ENCODE measurements around the gene CBLB.
A peak's percentile ranks its signal among the peaks of the same experiment; 100 is the strongest.

The CBLB gene

GRCh38 chr3:105860641-105861040, 8.2 kb downstream of the CBLB start:
- H3K4me3 ChIP-seq (replicated peaks in 1 of 2; ENCODE audit: low read depth in 2 of 2, low read length in 2 of 2), result no peak overlapping the region
- peak in 1 of 2 donors; percentile 43 for DNase-seq (ENCODE audit: low read depth in 2 of 2)
- no peak for TF ChIP-seq CTCF (IDR thresholded peaks at IDR 0.05; ENCODE audit: low read depth, low read length)

- no peak for DNase-seq (ENCODE audit: low read depth in 2 of 2)
- TF ChIP-seq CTCF (IDR thresholded peaks at IDR 0.05; ENCODE audit: low read depth, low read length), result no peak
- no peak overlapping the region for H3K4me3 ChIP-seq (replicated peaks in 1 of 2; ENCODE audit: low read depth in 2 of 2, low read length in 2 of 2)
These were observed 10.8 kb downstream of the CBLB start for GRCh38 chr3:105858017-105858416.

- no peak for TF ChIP-seq CTCF (IDR thresholded peaks at IDR 0.05; ENCODE audit: low read depth, low read length)
- DNase-seq (ENCODE audit: low read depth in 2 of 2), result no peak
- no peak overlapping the region for H3K4me3 ChIP-seq (replicated peaks in 1 of 2; ENCODE audit: low read depth in 2 of 2, low read length in 2 of 2)
These were observed 11.2 kb downstream of the CBLB start for GRCh38 chr3:105857601-105858000.

- TF ChIP-seq CTCF (IDR thresholded peaks at IDR 0.05; ENCODE audit: low read depth, low read length), result no peak
- no peak for DNase-seq (ENCODE audit: low read depth in 2 of 2)
- H3K4me3 ChIP-seq (replicated peaks in 1 of 2; ENCODE audit: low read depth in 2 of 2, low read length in 2 of 2), result no peak overlapping the region
These were observed 12.2 kb downstream of the CBLB start for GRCh38 chr3:105856605-105857004.

GRCh38 chr3:105853801-105854432, 14.9 kb downstream of the CBLB start:
- no peak for TF ChIP-seq CTCF (IDR thresholded peaks at IDR 0.05; ENCODE audit: low read depth, low read length)
- DNase-seq (ENCODE audit: low read depth in 2 of 2), result no peak
- no peak overlapping the region for H3K4me3 ChIP-seq (replicated peaks in 1 of 2; ENCODE audit: low read depth in 2 of 2, low read length in 2 of 2)

GRCh38 chr3:105851582-105851981, 17.2 kb downstream of the CBLB start:
- TF ChIP-seq CTCF (IDR thresholded peaks at IDR 0.05; ENCODE audit: low read depth, low read length), result no peak

GRCh38 chr3:105851176-105851575, 17.6 kb downstream of the CBLB start:
- TF ChIP-seq CTCF (IDR thresholded peaks at IDR 0.05; ENCODE audit: low read depth, low read length), result no peak
- H3K4me3 ChIP-seq (replicated peaks in 1 of 2; ENCODE audit: low read depth in 2 of 2, low read length in 2 of 2), result no peak overlapping the region
- DNase-seq (ENCODE audit: low read depth in 2 of 2), result no peak

More at GRCh38 chr3:105851582-105851981, 17.2 kb downstream of the CBLB start:
- H3K4me3 ChIP-seq (replicated peaks in 1 of 2; ENCODE audit: low read depth in 2 of 2, low read length in 2 of 2), result no peak overlapping the region
- DNase-seq (ENCODE audit: low read depth in 2 of 2), result no peak
